Neural cell (in vitro differentiated cells): ENCODE measurements around the gene RGS3. TPM values are rescaled to one million over a fixed set of nuclear protein-coding genes. Genes with fewer than 3 reads are reported as not detected.

Experiments
- H2AFZ ChIP-seq: fragments of 200-600, 300-800 bp; sonication (generic), shearing (Covaris generic); 2 replicates; pipeline ENCODE4 v1.6.0; 2014; ENCODE audit warnings: low read depth, mild to moderate bottlenecking, antibody characterized with exemption, low read length, moderate library complexity
- H3F3A ChIP-seq: fragments of 200-600 bp; shearing (Covaris generic); 2 replicates; pipeline ENCODE4 v1.6.1; 2016; ENCODE audit warnings: mild to moderate bottlenecking, moderate library complexity, mixed read lengths, antibody characterized with exemption, low read length; ENCODE audit not compliant: insufficient read depth, poor library complexity, severe bottlenecking
- H3K27ac ChIP-seq: fragments of 200-600, 300-800 bp; sonication (generic), shearing (Covaris generic); 2 replicates; pipeline ENCODE4 v1.5.1; 2014; ENCODE audit warnings: mild to moderate bottlenecking, low read length, moderate library complexity
- H3K27me3 ChIP-seq: fragments of 300-800, 200-600 bp; sonication (generic), shearing (Covaris generic); 2 replicates; pipeline ENCODE4 v1.6.0; 2014; ENCODE audit warnings: mild to moderate bottlenecking, low read depth, low read length, moderate library complexity; ENCODE audit not compliant: insufficient read depth
- H3K36me3 ChIP-seq: fragments of 300-800, 200-600 bp; sonication (generic), shearing (Covaris generic); 2 replicates; pipeline ENCODE4 v1.5.1; 2014; ENCODE audit warnings: mild to moderate bottlenecking, antibody characterized with exemption, low read length, moderate library complexity; ENCODE audit not compliant: insufficient read depth
- H3K4me2 ChIP-seq: fragments of 300-800, 200-600 bp; sonication (generic), shearing (Covaris generic); 2 replicates; pipeline ENCODE4 v1.6.0; 2014; ENCODE audit warnings: mild to moderate bottlenecking, low read length
- H3K4me3 ChIP-seq: fragments of 300-800, 200-600 bp; sonication (generic), shearing (Covaris generic); 2 replicates; pipeline ENCODE4 v1.5.1; 2014; ENCODE audit warnings: mild to moderate bottlenecking, low read length, moderate library complexity
- H3K79me2 ChIP-seq: fragments of 200-600 bp; shearing (Covaris generic); replicated peaks from 2 replicates; pipeline ENCODE4 v1.6.0; 2014; ENCODE audit warnings: mild to moderate bottlenecking, low read length, moderate library complexity; ENCODE audit not compliant: insufficient read depth
- H3K9ac ChIP-seq: fragments of 300-800, 200-600 bp; sonication (generic), shearing (Covaris generic); 2 replicates; pipeline ENCODE4 v1.6.1; 2016; ENCODE audit warnings: mild to moderate bottlenecking, low read length, mixed read lengths
- H3K9me2 ChIP-seq: fragments of 200-600 bp; shearing (Covaris generic); 2 replicates; pipeline ENCODE4 v1.6.1; 2016; ENCODE audit warnings: mild to moderate bottlenecking, low read length, mixed read lengths; ENCODE audit not compliant: insufficient read depth
- H3K9me3 ChIP-seq: fragments of 200-600, 300-800 bp; sonication (generic), shearing (Covaris generic); 2 replicates; pipeline ENCODE4 v1.6.1; 2016; ENCODE audit warnings: mild to moderate bottlenecking, mixed run types, low read length, moderate library complexity, mixed read lengths
- H4K20me1 ChIP-seq: fragments of 200-600 bp; shearing (Covaris generic); 2 replicates; pipeline ENCODE4 v1.6.1; 2016; ENCODE audit warnings: mild to moderate bottlenecking, mixed run types; ENCODE audit not compliant: insufficient read depth
- CTCF ChIP-seq: fragments of 450-650 bp; IDR thresholded peaks from 2 replicates; pipeline ENCODE4 v1.5.1; 2014; ENCODE audit warnings: antibody characterized with exemption, mild to moderate bottlenecking, moderate library complexity; ENCODE audit not compliant: poor library complexity, severe bottlenecking
- EP300 ChIP-seq: fragments of 450-650 bp; conservative IDR thresholded peaks from 2 replicates; pipeline ENCODE4 v1.6.1; 2014; ENCODE audit warnings: antibody characterized with exemption, mild to moderate bottlenecking, moderate library complexity; ENCODE audit not compliant: poor library complexity, severe bottlenecking
- EZH2 ChIP-seq: fragments of 200-600, 300-800 bp; shearing (Covaris generic), sonication (generic); IDR thresholded peaks from 2 replicates; pipeline ENCODE4 v1.6.1; 2014; ENCODE audit warnings: antibody characterized with exemption, low read length, borderline replicate concordance, mild to moderate bottlenecking; ENCODE audit not compliant: insufficient read depth, poor library complexity, severe bottlenecking
- MXI1 ChIP-seq: fragments of 450-650 bp; conservative IDR thresholded peaks from 2 replicates; pipeline ENCODE4 v1.6.1; 2014; ENCODE audit warnings: antibody characterized with exemption, mild to moderate bottlenecking; ENCODE audit not compliant: poor library complexity, severe bottlenecking
- POLR2AphosphoS5 ChIP-seq: IDR thresholded peaks from 2 replicates; pipeline ENCODE4 v1.6.1; 2012
- RAD21 ChIP-seq: fragments of 450-650 bp; conservative IDR thresholded peaks from 2 replicates; pipeline ENCODE4 v1.6.1; 2014; ENCODE audit warnings: antibody characterized with exemption, mild to moderate bottlenecking, moderate library complexity
- REST ChIP-seq: IDR thresholded peaks from 2 replicates; pipeline ENCODE4 v1.6.1; 2012; ENCODE audit warnings: borderline replicate concordance
- SMC3 ChIP-seq: fragments of 450-650 bp; conservative IDR thresholded peaks from 2 replicates; pipeline ENCODE4 v1.6.1; 2014; ENCODE audit warnings: antibody characterized with exemption, mild to moderate bottlenecking, moderate library complexity; ENCODE audit not compliant: poor library complexity
- TAF1 ChIP-seq: IDR thresholded peaks from 2 replicates; pipeline ENCODE4 v1.6.1; 2012; ENCODE audit warnings: low read depth
- polyA plus RNA-seq: library from polyadenylated mRNA; depleted of rRNA; stranded (reverse); fragments of >200 nt; gene quantifications from 2 replicates; pipeline ENCODE4 v1.2.3, GENCODE V29; 2014

Gene RGS3
- polyA plus RNA-seq, 1 donor from 2014 or later, result 25.3 TPM

GRCh38 chr9:113538131-113538530 lies 74.6 kb downstream of the RGS3 start:
- H3K27ac ChIP-seq, result no peak overlapping the region
- no peaks in the 10 kb centered on the region for H3K36me3 ChIP-seq
- no peaks in the 10 kb centered on the region for H3K79me2 ChIP-seq
- H3K9me3 ChIP-seq, result no peaks in the 10 kb centered on the region
- no peak overlapping the region for H3K9ac ChIP-seq
- no peaks in the 10 kb centered on the region for H3F3A ChIP-seq
- no peaks in the 10 kb centered on the region for H3K27me3 ChIP-seq
- no peaks in the 10 kb centered on the region for H4K20me1 ChIP-seq
- H3K9me2 ChIP-seq, result no peaks in the 10 kb centered on the region
- H2AFZ ChIP-seq, result no peak overlapping the region
- TF ChIP-seq SMC3, result no peak
- no peak for TF ChIP-seq CTCF
- no peak for TF ChIP-seq POLR2AphosphoS5
- no peak for TF ChIP-seq MXI1
- TF ChIP-seq EP300, result no peak
- TF ChIP-seq TAF1, result no peak
- no peak for TF ChIP-seq EZH2
- TF ChIP-seq REST, result no peak
- no peak for TF ChIP-seq RAD21
- H3K4me2 ChIP-seq, result no peak overlapping the region
- H3K4me3 ChIP-seq, result no peak overlapping the region

- no peak for TF ChIP-seq SMC3
- TF ChIP-seq TAF1, result no peak
- no peak for TF ChIP-seq REST
- TF ChIP-seq EP300, result no peak
- TF ChIP-seq CTCF, result no peak
- TF ChIP-seq EZH2, result no peak
- TF ChIP-seq MXI1, result no peak
- no peak for TF ChIP-seq POLR2AphosphoS5
- TF ChIP-seq RAD21, result no peak
- H3F3A ChIP-seq, result no peaks in the 10 kb centered on the region
- H3K79me2 ChIP-seq, result no peaks in the 10 kb centered on the region
- no peaks in the 10 kb centered on the region for H3K9me3 ChIP-seq
- no peaks in the 10 kb centered on the region for H3K27me3 ChIP-seq
- H3K9ac ChIP-seq, result no peak overlapping the region
- no peaks in the 10 kb centered on the region for H4K20me1 ChIP-seq
- H3K4me2 ChIP-seq, result no peak overlapping the region
- H3K4me3 ChIP-seq, result no peak overlapping the region
- H3K36me3 ChIP-seq, result no peaks in the 10 kb centered on the region
- H3K9me2 ChIP-seq, result no peaks in the 10 kb centered on the region
- no peak overlapping the region for H3K27ac ChIP-seq
- H2AFZ ChIP-seq, result no peak overlapping the region
Observed at GRCh38 chr9:113538701-113539430, 75.3 kb downstream of the RGS3 start.
